Activated CD4-positive, alpha-beta T cell treated with anti-CD3 and anti-CD28 coated beads, Interleukin-2, amount 10 ng/mL, durations not matched to agents 7 days and 5 days (primary cell): ENCODE results near the gene ANAPC15. TPM values are rescaled to one million over a fixed set of nuclear protein-coding genes. Genes with fewer than 3 reads are reported as not detected.
"Not testable (repeated sequence)": the region's sequence is repeated elsewhere in the genome, so short reads cannot be mapped to it uniquely, and the experiment has no call there.

ENCODE experiments used
- CTCF ChIA-PET: fragments of 350-600 bp; sonication (Branson Sonifier 250); formaldehyde crosslinking; loops from one replicate; lab custom pipeline; 2021; ENCODE audit warnings: antibody characterized with exemption; lab: Charles Lee
- POLR2A ChIA-PET: fragments of 350-600 bp; sonication (Branson Sonifier 250); formaldehyde crosslinking; loops from one replicate; lab custom pipeline; 2021; ENCODE audit warnings: antibody characterized with exemption; lab: Charles Lee
- DNase-seq: peaks from one replicate; pipeline ENCODE4 v3.0.0-alpha.2; 2020
- H3K27ac Mint-ChIP-seq: one replicate; pipeline ENCODE4 v1.8.0; 2021; ENCODE audit warnings: mild to moderate bottlenecking, moderate library complexity, mixed read lengths
- H3K27me3 Mint-ChIP-seq: one replicate; pipeline ENCODE4 v1.8.0; 2021; ENCODE audit warnings: mixed read lengths
- H3K36me3 Mint-ChIP-seq: one replicate; pipeline ENCODE4 v1.8.0; 2021; ENCODE audit warnings: low read depth, mixed read lengths
- H3K4me1 Mint-ChIP-seq: one replicate; pipeline ENCODE4 v1.8.0; 2021; ENCODE audit warnings: mixed read lengths
- H3K4me3 Mint-ChIP-seq: one replicate; pipeline ENCODE4 v1.8.0; 2021; ENCODE audit warnings: mild to moderate bottlenecking, moderate library complexity, mixed read lengths
- H3K9me3 Mint-ChIP-seq: one replicate; pipeline ENCODE4 v1.8.0; 2021; ENCODE audit warnings: mixed read lengths
- total RNA-seq, 2 experiments: library from RNA; stranded (reverse); gene quantifications; one replicate each; pipeline ENCODE4 v1.2.3, GENCODE V29; 2021

Gene ANAPC15
- total RNA-seq, 2 experiments from 2014 or later: 74.5 to 79.6 TPM

DNA sequence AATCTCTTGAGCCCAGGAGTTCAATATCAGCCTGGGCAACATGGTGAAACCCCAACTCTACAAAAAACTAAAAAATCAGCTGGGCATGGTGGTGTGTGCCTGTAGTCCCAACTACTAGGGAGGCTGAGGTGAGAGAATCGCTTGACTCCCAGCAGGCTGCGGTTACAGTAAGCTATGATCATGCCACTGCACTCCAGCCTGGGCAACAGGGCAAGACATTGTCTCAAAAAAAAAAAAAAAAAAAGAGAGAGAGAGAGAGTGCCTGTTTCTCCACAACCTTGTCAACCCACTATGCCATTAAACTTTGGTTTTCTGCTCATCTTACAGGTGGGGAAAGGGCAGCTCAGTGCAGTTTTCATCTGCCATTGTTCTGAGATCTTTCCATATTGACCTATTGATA, 28.2 kb upstream of the ANAPC15 start:
- Mint-ChIP-seq H3K4me3 (no peak overlapping the region), H3K9me3 (peaks cover 3% of the 10 kb centered on the region), H3K27ac (no peak overlapping the region), H3K36me3 (no peaks in the 10 kb centered on the region), H3K27me3 (no peaks in the 10 kb centered on the region), H3K4me1 (peaks cover 28% of the 10 kb centered on the region)
- CTCF ChIA-PET: interaction anchor here (0.5 to 0.9 kb wide), 3 partner anchors 50 to 1739 kb away, joined by 3 to 4 read pairs (median 3); no protein-coding TSS in a partner anchor
- POLR2A ChIA-PET: interaction anchor here (0.5 kb wide), 1 partner anchor 107 kb away, joined by 3 read pairs; no protein-coding TSS in a partner anchor
- DNase-seq: no peak

DNA sequence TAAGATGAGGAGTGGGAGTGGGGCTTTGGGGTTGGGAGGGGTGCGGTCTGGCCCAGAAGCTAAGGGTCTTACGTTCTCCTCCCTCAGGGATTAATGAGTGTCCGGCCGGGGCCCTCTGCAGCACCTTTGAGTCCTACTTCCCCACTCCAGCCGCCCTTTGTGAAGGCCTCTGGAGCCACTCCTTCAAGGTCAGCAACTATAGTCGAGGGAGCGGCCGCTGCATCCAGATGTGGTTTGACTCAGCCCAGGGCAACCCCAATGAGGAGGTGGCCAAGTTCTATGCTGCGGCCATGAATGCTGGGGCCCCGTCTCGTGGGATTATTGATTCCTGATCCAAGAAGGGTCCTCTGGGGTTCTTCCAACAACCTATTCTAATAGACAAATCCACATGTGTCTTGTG, 27.0 kb upstream of the ANAPC15 start:
- Mint-ChIP-seq H3K27ac (no peak overlapping the region), H3K4me1 (peaks cover 28% of the 10 kb centered on the region), H3K36me3 (no peaks in the 10 kb centered on the region), H3K9me3 (peaks cover 3% of the 10 kb centered on the region), H3K4me3 (no peak overlapping the region), H3K27me3 (peaks cover 2% of the 10 kb centered on the region)
- ChIA-PET POLR2A (no interaction called here), CTCF (interaction anchor here (0.7 to 1.1 kb wide), 2 partner anchors 11 to 295 kb away, joined by 3 to 4 read pairs; partner anchors contain the start of gene CLPB)
- DNase-seq: no peak

- Mint-ChIP-seq H3K9me3 (peaks cover 3% of the 10 kb centered on the region), H3K27ac (no peak overlapping the region), H3K27me3 (peaks cover 2% of the 10 kb centered on the region), H3K36me3 (no peaks in the 10 kb centered on the region), H3K4me3 (no peak overlapping the region), H3K4me1 (peaks cover 27% of the 10 kb centered on the region)
- CTCF ChIA-PET: interaction anchor here (0.9 to 1.1 kb wide), 2 partner anchors 10 to 296 kb away, joined by 3 read pairs; partner anchors contain the start of gene CLPB
- POLR2A ChIA-PET: interaction anchor here (0.5 kb wide), 1 partner anchor 210 kb away, joined by 3 read pairs; the partner anchor contains the start of gene XNDC1N
- DNase-seq: no peak
Observed at GRCh38 chr11:72138821-72139390, 26.4 kb upstream of the ANAPC15 start.

GRCh38 chr11:72136684-72137262, 24.3 kb upstream of the ANAPC15 start:
- no peak overlapping the region for H3K4me3 Mint-ChIP-seq
- H3K9me3 Mint-ChIP-seq: peaks cover 3% of the 10 kb centered on the region
- ChIA-PET CTCF (interaction anchor here (0.6 kb wide), 1 partner anchor 173 kb away, joined by 3 read pairs; no protein-coding TSS in a partner anchor), POLR2A (no interaction called here)
- peaks cover 16% of the 10 kb centered on the region for H3K27me3 Mint-ChIP-seq
- no peaks in the 10 kb centered on the region for H3K36me3 Mint-ChIP-seq
- no peak for DNase-seq
- H3K27ac Mint-ChIP-seq: no peak overlapping the region
- peaks cover 19% of the 10 kb centered on the region for H3K4me1 Mint-ChIP-seq

DNA sequence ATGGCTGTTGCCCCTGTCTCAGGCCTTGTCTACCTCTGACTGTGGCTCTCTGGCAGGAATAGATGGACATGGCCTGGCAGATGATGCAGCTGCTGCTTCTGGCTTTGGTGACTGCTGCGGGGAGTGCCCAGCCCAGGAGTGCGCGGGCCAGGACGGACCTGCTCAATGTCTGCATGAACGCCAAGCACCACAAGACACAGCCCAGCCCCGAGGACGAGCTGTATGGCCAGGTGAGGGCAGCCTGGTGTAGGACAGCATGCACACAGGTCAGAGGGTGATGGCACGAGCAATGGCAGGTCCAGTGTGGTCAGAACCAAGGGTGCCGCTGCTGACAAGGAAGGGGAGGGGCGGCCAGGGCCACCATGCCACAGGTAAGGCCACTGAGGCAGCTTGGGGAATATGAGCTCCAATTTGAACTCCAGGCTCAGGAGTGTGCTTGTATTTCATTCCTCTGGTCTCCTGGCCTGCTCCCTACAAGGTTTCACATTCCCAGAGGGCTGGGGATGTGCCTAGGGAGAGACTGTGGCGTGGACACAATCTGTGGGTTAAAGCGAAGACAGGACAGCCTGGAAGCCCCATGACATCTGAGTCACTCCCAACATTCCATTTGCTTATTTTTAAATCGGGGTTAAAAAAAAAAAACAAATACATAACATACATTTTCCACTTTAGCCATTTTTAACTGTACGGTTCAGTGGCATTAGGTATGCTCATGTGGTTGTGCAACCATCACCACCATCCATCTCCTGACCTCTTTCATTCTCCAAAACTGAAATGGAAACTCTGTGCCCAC, 23.6 kb upstream of the ANAPC15 start:
- no peak overlapping the region for H3K4me3 Mint-ChIP-seq
- peaks cover 12% of the 10 kb centered on the region for H3K4me1 Mint-ChIP-seq
- no peak for DNase-seq
- peaks cover 16% of the 10 kb centered on the region for H3K27me3 Mint-ChIP-seq
- H3K36me3 Mint-ChIP-seq: no peaks in the 10 kb centered on the region
- peaks cover 3% of the 10 kb centered on the region for H3K9me3 Mint-ChIP-seq
- POLR2A ChIA-PET: no interaction called here
- CTCF ChIA-PET: no interaction called here
- H3K27ac Mint-ChIP-seq: no peak overlapping the region

DNA sequence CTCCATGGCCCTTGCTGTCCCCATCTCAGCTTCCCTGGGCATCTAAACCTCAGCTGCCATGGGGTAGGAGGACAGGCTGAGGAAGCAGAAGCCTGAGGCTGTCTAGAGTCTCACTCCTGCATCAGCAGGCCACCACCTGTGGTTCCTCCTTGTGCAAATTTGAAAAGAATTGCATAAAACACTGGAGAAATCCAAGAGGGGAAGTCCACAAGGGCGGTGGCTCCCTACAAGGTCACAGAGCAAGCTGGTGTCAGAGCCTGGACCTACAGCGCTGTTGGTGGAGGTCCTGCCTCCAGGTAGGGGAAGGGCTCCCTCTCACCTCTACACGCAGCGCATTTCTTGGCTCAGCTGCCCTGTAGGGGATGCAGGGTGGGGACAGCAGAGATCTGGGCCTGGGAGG, 23.0 kb upstream of the ANAPC15 start, which contains the start of gene FOLR3:
Gene FOLR3 (plus strand): TSS at position 253 of the 400 bp plus-strand sequence. CDS start 228 bp downstream, outside the sequence.
- H3K27ac Mint-ChIP-seq, H3K4me1 Mint-ChIP-seq, H3K4me3 Mint-ChIP-seq, CTCF ChIA-PET, DNase-seq, POLR2A ChIA-PET, H3K9me3 Mint-ChIP-seq, H3K36me3 Mint-ChIP-seq: not testable (repeated sequence)
- H3K27me3 Mint-ChIP-seq: peaks cover 16% of the 10 kb centered on the region

DNA sequence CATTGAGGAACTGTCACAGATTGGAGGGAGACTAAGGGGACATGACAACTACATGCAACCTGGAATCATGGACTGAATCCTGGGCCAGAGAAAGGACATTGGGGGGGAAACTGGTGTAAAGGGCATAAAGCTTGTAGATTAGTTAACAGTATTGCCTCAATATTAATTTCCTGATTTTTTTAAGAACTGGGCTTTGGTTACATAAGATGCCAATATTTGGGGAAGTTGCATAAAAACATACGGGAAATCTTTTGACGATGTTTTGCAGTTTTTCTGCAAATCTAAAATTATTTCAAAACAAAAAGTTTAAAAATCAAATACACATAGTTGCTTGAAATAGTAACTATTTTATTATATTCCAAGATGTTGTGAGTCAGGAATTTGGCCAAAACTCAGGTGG, 20.2 kb upstream of the ANAPC15 start:
- Mint-ChIP-seq H3K36me3 (peaks cover 6% of the 10 kb centered on the region), H3K4me3 (no peak overlapping the region), H3K27me3 (peaks cover 25% of the 10 kb centered on the region), H3K9me3 (peaks cover 16% of the 10 kb centered on the region), H3K27ac (no peak overlapping the region), H3K4me1 (peaks cover 6% of the 10 kb centered on the region)
- POLR2A ChIA-PET: no interaction called here
- no peak for DNase-seq
- CTCF ChIA-PET: interaction anchor here (2.6 kb wide), 1 partner anchor 11 kb away, joined by 7 read pairs; no protein-coding TSS in a partner anchor

DNA sequence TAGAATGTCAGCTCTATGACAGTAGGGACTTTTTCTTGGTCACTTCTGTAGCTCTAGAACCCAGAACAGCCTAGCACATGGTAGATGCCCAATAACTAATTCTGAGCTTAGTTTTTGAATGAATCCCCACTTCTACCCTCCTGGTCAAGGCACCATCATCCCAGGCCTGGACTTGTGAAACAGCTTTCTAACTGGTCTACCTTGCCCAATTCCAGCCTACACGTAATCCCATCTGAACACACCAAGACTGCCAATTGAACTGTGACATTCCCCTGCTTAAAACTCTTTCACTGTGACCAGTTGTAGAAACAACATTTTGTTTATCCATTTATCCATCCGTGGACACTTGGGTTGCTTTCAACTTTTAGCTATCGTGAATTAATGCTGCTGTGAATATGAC, 16.9 kb upstream of the ANAPC15 start:
- ChIA-PET CTCF (interaction anchor here (1.0 to 2.1 kb wide), 2 partner anchors 9 to 28 kb away, joined by 3 to 5 read pairs; no protein-coding TSS in a partner anchor), POLR2A (no interaction called here)
- Mint-ChIP-seq H3K9me3 (peaks cover 28% of the 10 kb centered on the region), H3K4me1 (no peaks in the 10 kb centered on the region), H3K27ac (no peak overlapping the region), H3K36me3 (peaks cover 9% of the 10 kb centered on the region), H3K27me3 (peaks cover 30% of the 10 kb centered on the region), H3K4me3 (no peak overlapping the region)
- no peak for DNase-seq

GRCh38 chr11:72127923-72128322, 15.4 kb upstream of the ANAPC15 start:
- H3K4me3 Mint-ChIP-seq: no peak overlapping the region
- no peak overlapping the region for H3K27ac Mint-ChIP-seq
- no peak for DNase-seq
- ChIA-PET POLR2A (interaction anchor here (0.6 kb wide), 1 partner anchor 102 kb away, joined by 3 read pairs; no protein-coding TSS in a partner anchor), CTCF (interaction anchor here (0.6 to 2.1 kb wide), 5 partner anchors 10 to 113 kb away, joined by 3 to 6 read pairs (median 4); no protein-coding TSS in a partner anchor)
- H3K36me3 Mint-ChIP-seq: peaks cover 9% of the 10 kb centered on the region
- peaks cover 22% of the 10 kb centered on the region for H3K27me3 Mint-ChIP-seq
- no peaks in the 10 kb centered on the region for H3K4me1 Mint-ChIP-seq
- H3K9me3 Mint-ChIP-seq: peaks cover 31% of the 10 kb centered on the region

GRCh38 chr11:72125956-72126355, 13.5 kb upstream of the ANAPC15 start:
- no peaks in the 10 kb centered on the region for H3K4me1 Mint-ChIP-seq
- H3K36me3 Mint-ChIP-seq: peaks cover 9% of the 10 kb centered on the region
- no peak overlapping the region for H3K27ac Mint-ChIP-seq
- H3K4me3 Mint-ChIP-seq: no peak overlapping the region
- no peak for DNase-seq
- peaks cover 31% of the 10 kb centered on the region for H3K9me3 Mint-ChIP-seq
- ChIA-PET POLR2A (no interaction called here), CTCF (interaction anchor here (0.6 to 1.8 kb wide), 2 partner anchors 19 kb away, joined by 4 to 8 read pairs; no protein-coding TSS in a partner anchor)
- peaks cover 16% of the 10 kb centered on the region for H3K27me3 Mint-ChIP-seq

DNA sequence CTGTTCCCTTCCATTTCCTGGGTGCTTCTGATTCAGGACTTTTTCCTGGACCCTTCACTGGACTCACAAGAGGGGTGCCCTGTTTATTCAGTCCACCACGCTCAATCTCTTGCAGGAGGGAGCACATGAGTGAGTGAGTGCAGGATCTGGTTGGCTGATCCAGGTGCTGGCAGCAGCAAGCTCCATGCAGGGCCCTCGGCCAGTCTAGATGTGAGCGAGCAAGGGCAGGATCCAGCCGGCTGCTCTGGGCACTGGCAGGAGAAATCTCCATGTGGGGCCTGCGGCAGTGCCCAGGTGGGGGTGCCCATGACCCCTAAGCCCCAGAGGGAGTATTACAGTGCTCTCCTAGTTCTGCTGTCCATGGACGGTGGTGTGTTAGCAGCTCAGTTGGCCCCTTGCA, 11.6 kb upstream of the ANAPC15 start:
- peaks cover 14% of the 10 kb centered on the region for H3K27me3 Mint-ChIP-seq
- DNase-seq: no peak
- H3K27ac Mint-ChIP-seq: no peak overlapping the region
- CTCF ChIA-PET: interaction anchor here (1.3 kb wide), 1 partner anchor 9 kb away, joined by 3 read pairs; no protein-coding TSS in a partner anchor
- peaks cover 30% of the 10 kb centered on the region for H3K9me3 Mint-ChIP-seq
- H3K4me1 Mint-ChIP-seq: peaks cover 6% of the 10 kb centered on the region
- H3K36me3 Mint-ChIP-seq: peaks cover 8% of the 10 kb centered on the region
- H3K4me3 Mint-ChIP-seq: no peak overlapping the region
- POLR2A ChIA-PET: no interaction called here

DNA sequence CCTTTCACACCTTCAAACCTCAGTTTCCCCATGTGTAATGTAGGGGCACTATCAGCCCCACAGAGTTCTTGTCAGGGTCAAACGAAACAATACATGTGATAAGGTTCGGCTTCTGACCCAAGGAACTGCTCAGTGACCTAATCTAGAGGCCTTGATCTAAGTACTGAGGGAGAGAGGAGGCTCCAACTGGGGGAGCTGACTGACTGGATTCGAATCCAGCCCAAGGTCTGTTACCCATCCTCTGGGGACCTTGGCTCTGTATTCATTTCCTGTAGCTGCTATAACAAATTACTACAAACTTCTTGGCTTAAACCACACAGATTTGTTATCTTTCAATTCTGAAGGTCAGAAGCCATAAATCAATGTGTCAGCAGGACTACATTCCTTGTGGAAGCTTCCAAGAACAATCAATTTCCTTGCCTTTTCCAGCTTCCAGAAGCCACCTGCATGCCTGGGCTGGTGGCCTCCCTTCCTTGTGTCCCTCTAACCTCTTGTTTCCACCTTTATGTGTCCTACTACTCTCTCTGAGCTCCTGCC, 10.7 kb upstream of the ANAPC15 start:
- peaks cover 6% of the 10 kb centered on the region for H3K4me1 Mint-ChIP-seq
- no peak overlapping the region for H3K27ac Mint-ChIP-seq
- H3K9me3 Mint-ChIP-seq: peaks cover 23% of the 10 kb centered on the region
- DNase-seq: no peak
- CTCF ChIA-PET: no interaction called here
- H3K36me3 Mint-ChIP-seq: peaks cover 3% of the 10 kb centered on the region
- no peak overlapping the region for H3K4me3 Mint-ChIP-seq
- H3K27me3 Mint-ChIP-seq: peaks cover 9% of the 10 kb centered on the region
- POLR2A ChIA-PET: no interaction called here
